ENCODE measurements around the gene RAB40B.

RAB40B gene

GRCh38 chr17:82685291-82685690 is 13.2 kb downstream of the RAB40B start:
- H3K27me3 ChIP-seq (ENCODE audit: insufficient read depth, low read length, poor library complexity) = no peaks in the 10 kb centered on the region
- H3K36me3 ChIP-seq (ENCODE audit: insufficient read depth, low read length) = no peaks in the 10 kb centered on the region
- no peak overlapping the region for H3K4me2 ChIP-seq (ENCODE audit: insufficient read depth, low read length)
- TF ChIP-seq EZH2 (IDR thresholded peaks at IDR 0.05; ENCODE audit: borderline replicate concordance, low read depth, low read length, severe bottlenecking) (no peak), CTCF (IDR thresholded peaks at IDR 0.05; ENCODE audit: borderline replicate concordance, extremely low read depth, low read length, poor library complexity, severe bottlenecking) (no peak)
- H3K9ac ChIP-seq (ENCODE audit: low read depth, low read length) = no peak overlapping the region
- no peak overlapping the region for H3K27ac ChIP-seq (ENCODE audit: low read length)
- H3K4me3 ChIP-seq (ENCODE audit: low read depth in 1 of 2, low read length in 2 of 2) = no peak overlapping the region
- no peaks in the 10 kb centered on the region for H4K20me1 ChIP-seq (ENCODE audit: insufficient read depth, low read length)
- no peak overlapping the region for H2AFZ ChIP-seq (ENCODE audit: low read depth, low read length)
- DNase-seq (no peak), ATAC-seq (ENCODE audit: insufficient read depth, low read depth) (no peak)
- H3K4me1 ChIP-seq (ENCODE audit: insufficient read depth, low read length) = no peaks in the 10 kb centered on the region
- H3K9me3 ChIP-seq (ENCODE audit: insufficient read depth, low read length, severe bottlenecking) = peaks cover 2% of the 10 kb centered on the region
- H3K79me2 ChIP-seq (ENCODE audit: insufficient read depth, low read length) = no peaks in the 10 kb centered on the region

- no peak overlapping the region for H3K9ac ChIP-seq (ENCODE audit: low read depth, low read length)
- no peaks in the 10 kb centered on the region for H3K27me3 ChIP-seq (ENCODE audit: insufficient read depth, low read length, poor library complexity)
- no peaks in the 10 kb centered on the region for H3K4me1 ChIP-seq (ENCODE audit: insufficient read depth, low read length)
- ATAC-seq (ENCODE audit: insufficient read depth, low read depth) = no peak
- no peaks in the 10 kb centered on the region for H3K79me2 ChIP-seq (ENCODE audit: insufficient read depth, low read length)
- no peaks in the 10 kb centered on the region for H4K20me1 ChIP-seq (ENCODE audit: insufficient read depth, low read length)
- no peaks in the 10 kb centered on the region for H3K36me3 ChIP-seq (ENCODE audit: insufficient read depth, low read length)
- no peak overlapping the region for H3K4me3 ChIP-seq (ENCODE audit: low read depth in 1 of 2, low read length in 2 of 2)
- peaks cover 2% of the 10 kb centered on the region for H3K9me3 ChIP-seq (ENCODE audit: insufficient read depth, low read length, severe bottlenecking)
- H2AFZ ChIP-seq (ENCODE audit: low read depth, low read length) = no peak overlapping the region
- DNase-seq = no peak
- no peak overlapping the region for H3K4me2 ChIP-seq (ENCODE audit: insufficient read depth, low read length)
- H3K27ac ChIP-seq (ENCODE audit: low read length) = no peak overlapping the region
- no peak for TF ChIP-seq CTCF (IDR thresholded peaks at IDR 0.05; ENCODE audit: borderline replicate concordance, extremely low read depth, low read length, poor library complexity, severe bottlenecking)
- TF ChIP-seq EZH2 (IDR thresholded peaks at IDR 0.05; ENCODE audit: borderline replicate concordance, low read depth, low read length, severe bottlenecking) = no peak
Observed at GRCh38 chr17:82684228-82684841, 14.2 kb downstream of the RAB40B start.

GRCh38 chr17:82683534-82683933 is 15.0 kb downstream of the RAB40B start:
- H3K4me1 ChIP-seq (ENCODE audit: insufficient read depth, low read length) = no peaks in the 10 kb centered on the region
- H3K27ac ChIP-seq (ENCODE audit: low read length) = no peak overlapping the region
- DNase-seq = no peak
- H3K79me2 ChIP-seq (ENCODE audit: insufficient read depth, low read length) = no peaks in the 10 kb centered on the region
- no peak for TF ChIP-seq EZH2 (IDR thresholded peaks at IDR 0.05; ENCODE audit: borderline replicate concordance, low read depth, low read length, severe bottlenecking)
- TF ChIP-seq CTCF (IDR thresholded peaks at IDR 0.05; ENCODE audit: borderline replicate concordance, extremely low read depth, low read length, poor library complexity, severe bottlenecking) = no peak
- no peaks in the 10 kb centered on the region for H3K27me3 ChIP-seq (ENCODE audit: insufficient read depth, low read length, poor library complexity)
- H3K9me3 ChIP-seq (ENCODE audit: insufficient read depth, low read length, severe bottlenecking) = peaks cover 2% of the 10 kb centered on the region
- H3K4me2 ChIP-seq (ENCODE audit: insufficient read depth, low read length) = no peak overlapping the region
- H3K9ac ChIP-seq (ENCODE audit: low read depth, low read length) = no peak overlapping the region
- H2AFZ ChIP-seq (ENCODE audit: low read depth, low read length) = no peak overlapping the region
- H4K20me1 ChIP-seq (ENCODE audit: insufficient read depth, low read length) = no peaks in the 10 kb centered on the region
- ATAC-seq (ENCODE audit: insufficient read depth, low read depth) = no peak
- no peaks in the 10 kb centered on the region for H3K36me3 ChIP-seq (ENCODE audit: insufficient read depth, low read length)
- no peak overlapping the region for H3K4me3 ChIP-seq (ENCODE audit: low read depth in 1 of 2, low read length in 2 of 2)
